Suppressor macrophage (primary cell): ENCODE data around the gene KIRREL3.

Source experiments
- DNase-seq, 4 experiments: peaks; one replicate each; pipeline ENCODE4 v3.0.0-alpha.2; 2020 to 2022

Gene KIRREL3

DNA sequence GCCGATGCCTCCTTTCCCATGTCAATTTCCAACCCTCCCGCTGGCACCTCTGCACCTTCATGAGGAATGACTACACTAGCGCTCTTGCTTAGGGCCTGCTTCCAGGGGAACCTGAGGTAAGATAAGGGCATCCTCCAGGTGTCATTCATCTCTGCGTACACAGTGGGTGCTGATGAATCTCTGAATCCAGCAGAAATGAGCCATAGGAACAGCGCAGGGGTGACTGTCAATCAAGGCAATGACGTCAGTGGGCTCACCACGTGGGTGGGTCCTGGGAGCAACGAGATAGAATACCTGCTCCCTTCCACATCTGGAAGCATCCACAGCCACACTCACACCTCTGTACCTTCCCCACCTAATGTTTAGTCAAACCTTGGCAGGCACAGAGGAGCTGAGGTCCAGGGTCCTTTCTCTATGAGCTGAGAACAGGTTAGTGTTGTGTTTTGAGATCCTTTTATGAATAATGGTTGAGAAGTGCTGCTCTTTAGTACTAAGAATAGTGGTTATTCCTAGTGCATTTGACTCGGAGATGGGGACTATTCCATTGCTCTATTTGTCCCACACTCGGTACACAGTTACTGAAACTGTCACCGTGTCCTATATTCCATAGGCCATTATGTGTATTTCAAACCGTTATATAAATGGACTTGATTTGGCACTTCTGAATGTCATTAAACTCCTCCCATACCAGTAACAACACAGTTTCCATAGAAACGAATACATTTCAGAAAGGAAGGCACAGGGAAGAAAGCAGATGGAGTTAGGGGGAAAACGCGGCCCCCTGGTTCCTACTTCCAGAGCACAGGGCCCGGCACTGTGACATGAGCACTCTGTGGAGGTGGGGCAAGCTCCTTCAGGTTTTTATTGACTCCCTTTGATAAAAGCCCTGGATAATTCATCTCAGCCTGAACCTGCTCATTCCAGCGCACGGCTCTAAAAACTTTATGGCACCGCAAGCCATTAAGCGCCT is 451.7 kb downstream of the KIRREL3 start:
- no peak for DNase-seq

DNA sequence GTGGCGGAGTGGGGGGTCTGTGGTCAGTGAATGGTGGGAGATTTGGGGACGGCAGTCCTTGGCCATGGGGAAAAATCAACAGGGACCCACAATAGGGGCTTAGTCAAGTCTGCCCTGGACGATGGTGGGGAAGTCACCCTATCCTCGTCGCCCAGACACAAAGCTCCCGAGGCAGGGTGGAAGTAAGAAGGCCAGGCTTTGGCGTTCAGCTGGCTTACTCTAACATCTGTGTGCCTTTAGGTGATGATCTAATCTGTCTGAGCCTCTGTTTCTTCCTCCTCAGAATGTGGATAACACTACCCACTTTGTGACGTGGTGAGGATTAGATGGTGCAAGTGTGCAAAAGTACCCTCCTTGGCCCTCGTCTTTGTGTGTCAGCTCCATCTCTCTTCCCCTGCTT is 452.9 kb downstream of the KIRREL3 start:
- DNase-seq: no peak

DNA sequence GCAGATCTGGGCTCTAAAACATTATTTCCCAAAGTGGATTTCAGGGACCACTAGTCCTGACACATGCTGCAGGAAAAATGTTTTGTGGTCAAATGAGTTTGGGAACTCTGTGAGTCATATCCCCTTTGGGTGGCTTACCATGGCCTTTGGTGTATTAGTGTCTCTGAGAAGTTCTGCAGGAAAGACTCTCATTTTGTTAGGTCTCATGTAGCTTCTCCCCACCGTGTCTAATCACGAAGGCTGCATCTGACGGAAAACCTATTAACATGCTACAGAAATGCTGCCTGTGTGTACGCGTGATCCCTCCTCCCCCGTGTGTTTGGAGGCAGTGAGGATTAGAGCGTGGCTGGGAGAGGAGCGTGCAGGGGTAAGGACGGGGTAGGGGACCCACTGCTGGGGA is 453.4 kb downstream of the KIRREL3 start:
- DNase-seq: no peak

DNA sequence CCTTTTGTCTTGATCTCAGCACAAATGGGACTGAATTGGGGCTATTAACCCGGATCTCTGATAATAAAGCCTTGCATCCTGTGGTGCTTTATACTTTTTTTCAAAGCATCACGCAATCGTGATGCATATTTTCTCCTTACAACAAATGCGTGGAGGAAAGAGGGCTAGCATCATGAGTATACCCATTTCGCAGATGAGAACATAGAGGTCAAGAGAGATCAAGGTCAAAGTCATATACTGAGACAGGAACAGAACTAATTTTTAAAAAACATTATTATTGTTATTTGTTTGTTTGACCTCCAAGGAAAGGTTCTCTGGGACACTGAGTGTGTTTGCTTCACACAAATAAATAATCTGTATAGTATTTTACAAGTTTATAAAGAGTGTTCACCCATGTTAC is 453.9 kb downstream of the KIRREL3 start:
- no peak for DNase-seq

- no peak for DNase-seq
These were observed 454.4 kb downstream of the KIRREL3 start for GRCh38 chr11:126546191-126546590.

DNA sequence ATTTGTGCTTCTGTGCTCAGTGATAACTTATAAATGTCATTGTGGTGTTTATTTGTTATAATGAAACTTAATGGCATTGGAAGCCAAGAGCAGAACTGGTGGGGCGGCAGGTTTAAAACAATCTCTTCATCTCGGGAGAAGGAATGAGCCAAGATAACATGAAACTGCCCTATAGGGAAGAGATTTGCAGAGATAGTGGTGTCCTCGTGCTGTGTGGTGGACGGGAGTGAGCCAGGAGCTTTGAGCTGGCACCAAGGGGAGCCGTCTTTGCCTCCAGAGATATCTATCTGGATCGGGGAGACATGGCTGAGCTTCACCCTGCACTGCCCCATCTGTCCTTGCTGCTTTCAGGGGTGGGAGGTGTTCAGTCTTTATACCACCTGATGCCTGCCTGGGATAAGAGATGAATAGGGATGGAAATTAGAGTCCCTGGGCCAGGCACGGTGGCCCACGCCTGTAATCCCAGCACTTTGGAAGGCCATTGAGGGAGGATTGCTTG is 455.5 kb downstream of the KIRREL3 start:
- DNase-seq: no peak

DNA sequence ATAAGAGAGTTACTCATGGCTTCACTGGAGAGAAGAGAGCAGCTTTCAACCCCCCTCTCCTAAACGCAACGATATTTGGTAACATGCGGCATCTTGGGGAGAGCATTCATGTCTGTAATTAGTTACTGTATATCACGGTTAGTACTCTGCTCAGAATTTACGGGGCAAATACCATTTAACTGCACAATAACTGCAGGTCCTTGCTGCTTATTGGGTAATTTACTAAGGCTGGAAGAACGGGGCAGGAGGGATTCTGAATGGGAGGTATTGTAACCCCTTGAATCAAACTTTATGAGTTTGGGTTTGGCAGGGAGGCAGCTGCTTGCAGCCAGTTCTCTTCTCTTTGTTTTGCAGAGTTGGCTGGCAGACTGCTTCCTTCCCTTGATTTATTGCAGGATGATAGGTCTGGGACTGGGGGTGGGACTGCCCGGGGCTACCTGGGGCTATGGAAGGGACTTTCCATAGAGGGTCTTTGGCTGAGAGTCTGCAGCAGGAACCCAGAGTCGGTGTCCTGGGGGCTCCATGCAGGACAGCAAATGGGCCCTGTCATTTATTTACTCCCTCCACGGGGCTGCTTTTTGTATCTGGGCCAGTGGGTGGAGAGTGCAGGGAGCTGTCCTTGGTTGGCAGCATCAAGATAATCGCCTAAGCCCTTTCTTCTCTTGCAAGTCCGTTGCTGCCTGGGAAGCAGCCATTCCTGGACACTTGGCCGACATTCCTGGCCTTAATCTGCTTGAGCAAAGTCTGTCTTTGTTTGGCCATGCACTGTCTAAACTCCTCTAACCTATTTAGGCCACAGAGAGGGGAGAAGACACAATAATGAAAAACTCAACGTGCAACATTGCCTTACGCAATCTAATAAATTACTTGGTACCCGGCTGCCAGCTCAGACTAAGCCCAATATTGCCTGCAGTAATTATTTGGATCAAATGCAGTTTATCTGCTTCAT is 456.2 kb downstream of the KIRREL3 start:
- DNase-seq: no peak

- no peak for DNase-seq
These were observed 456.9 kb downstream of the KIRREL3 start for GRCh38 chr11:126543691-126544090.

DNA sequence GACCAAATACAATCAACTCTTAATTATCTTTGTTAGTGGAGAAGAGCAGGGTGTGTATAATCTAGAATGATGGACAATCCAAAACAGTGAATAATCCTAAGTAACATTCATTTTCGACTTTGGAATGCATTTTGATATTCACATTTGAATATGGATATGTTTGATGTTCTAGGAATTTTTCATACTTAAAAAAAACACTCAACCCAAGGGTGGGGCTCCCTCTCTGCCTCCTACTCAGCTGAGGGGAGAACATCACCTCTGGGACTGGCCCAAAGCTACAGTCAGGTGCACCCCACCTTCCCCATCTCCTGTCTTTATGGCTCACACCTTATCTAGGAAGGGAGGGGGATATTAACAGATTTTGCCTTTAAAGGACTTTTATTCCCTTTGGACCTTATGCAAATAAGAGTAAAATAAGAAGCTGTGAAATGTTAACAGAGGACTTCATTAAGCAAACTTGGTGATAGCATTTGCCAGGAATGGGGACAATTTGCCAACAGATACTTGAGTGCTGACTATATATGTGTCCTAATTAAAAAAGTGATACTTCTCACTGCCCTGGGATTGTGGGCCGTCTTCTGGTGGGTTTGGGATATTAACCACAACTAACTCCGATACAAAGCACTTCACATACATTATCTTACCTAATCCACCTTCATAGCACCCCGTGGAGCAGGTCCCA is 458.1 kb downstream of the KIRREL3 start:
- DNase-seq: no peak

- no peak for DNase-seq
These were observed 462.5 kb downstream of the KIRREL3 start for GRCh38 chr11:126538071-126538470.

- DNase-seq: no peak
These were observed 463.1 kb downstream of the KIRREL3 start for GRCh38 chr11:126537492-126537891.

- DNase-seq: no peak
These were observed 466.3 kb downstream of the KIRREL3 start for GRCh38 chr11:126534141-126534805.

DNA sequence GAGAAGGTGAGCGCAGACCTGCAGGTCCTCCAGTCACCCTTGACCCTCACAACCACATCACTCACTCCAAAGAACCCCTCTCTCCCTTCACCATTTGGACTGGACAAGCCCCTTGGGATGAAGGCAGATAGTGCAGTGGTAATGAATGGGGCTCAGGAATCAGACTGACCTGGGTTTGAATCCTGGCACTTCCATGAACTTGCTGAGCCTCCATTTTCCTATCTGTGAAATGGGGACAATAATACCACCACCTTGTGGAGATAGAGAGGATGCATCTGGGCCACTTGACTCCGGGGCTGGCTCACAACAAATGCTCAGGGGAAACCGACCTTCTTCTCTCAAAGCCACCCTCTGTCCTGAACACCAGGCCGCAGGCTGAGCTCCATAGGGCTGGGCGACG is 467.0 kb downstream of the KIRREL3 start:
- no peak for DNase-seq

- no peak for DNase-seq
These were observed 470.2 kb downstream of the KIRREL3 start for GRCh38 chr11:126530416-126530815.

- DNase-seq: no peak
These were observed 471.5 kb downstream of the KIRREL3 start for GRCh38 chr11:126529037-126529436.

DNA sequence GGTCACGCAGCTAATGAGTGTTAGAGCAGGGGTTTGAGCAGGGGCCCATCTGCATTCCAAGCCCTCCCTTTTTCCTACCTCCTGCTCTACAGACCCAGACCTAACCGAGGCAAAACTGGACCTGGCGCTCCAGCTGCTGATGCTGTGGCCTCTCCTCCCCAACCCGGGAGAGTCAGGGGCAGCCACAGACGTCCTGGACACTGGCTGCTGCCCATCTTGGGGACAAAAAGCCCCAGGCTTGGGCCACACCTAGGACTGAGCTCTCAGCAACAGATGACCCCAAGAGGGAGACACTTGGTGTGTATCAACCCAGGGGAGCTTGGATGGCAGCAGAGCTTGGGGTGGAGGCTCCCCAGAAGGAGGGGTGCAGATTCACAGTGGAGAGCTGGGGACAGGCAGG is 472.5 kb downstream of the KIRREL3 start:
- no peak for DNase-seq

GRCh38 chr11:126527651-126528050 is 472.9 kb downstream of the KIRREL3 start:
- no peak for DNase-seq

- no peak for DNase-seq
These were observed 474.1 kb downstream of the KIRREL3 start for GRCh38 chr11:126526471-126526870.

GRCh38 chr11:126525702-126526101 is 474.9 kb downstream of the KIRREL3 start:
- no peak for DNase-seq

GRCh38 chr11:126525216-126525615 is 475.4 kb downstream of the KIRREL3 start:
- no peak for DNase-seq

- no peak for DNase-seq
These were observed 476.9 kb downstream of the KIRREL3 start for GRCh38 chr11:126523441-126524205.
